HepG2 (cell line): ENCODE measurements around the gene CFAP100. TPM values are rescaled to one million over a fixed set of nuclear protein-coding genes. Genes with fewer than 3 reads are reported as not detected.

Experiments used
- ATAC-seq: fragments of 200-7000 bp; cut with Tn5 transposase; 3 replicates; pipeline ENCODE4 v1.9.1; 2020; ENCODE audit warnings: mild to moderate bottlenecking, moderate library complexity
- BruUV-seq: library from RNA; stranded (reverse); fragments of 400-500 nt; replicated peaks from 2 replicates; lab custom pipeline; 2021; lab: Mats Ljungman, UMichigan
- CTCF ChIA-PET: fragments of 300-600 bp; formaldehyde crosslinking; extraction: SDS; loops from one replicate; lab custom pipeline; 2021; ENCODE audit warnings: low total read pairs, inconsistent platforms, low intra/inter-chr PET ratio; lab: Yijun Ruan, JAX
- POLR2A ChIA-PET: fragments of 350-600 bp; sonication (Branson Sonifier 250); formaldehyde crosslinking; loops from one replicate; lab custom pipeline; 2020; ENCODE audit warnings: antibody characterized with exemption, inconsistent platforms; lab: Yijun Ruan, JAX
- DNase-seq: peaks from one replicate; pipeline ENCODE4 v3.0.0-alpha.2; 2015; ENCODE audit warnings: low spot score
- FAIRE-seq: peaks from 3 replicates; lab custom pipeline; 2011; peaks lifted over from hg19 to GRCh38; lab: Jason Lieb, UNC
- H2AFZ ChIP-seq: one replicate; pipeline ENCODE4 v1.6.1; 2011; ENCODE audit warnings: low read length, inconsistent platforms
- H3K27ac ChIP-seq: fragments of 300-600 bp; 3 replicates; pipeline ENCODE4 v1.8.0; 2011; ENCODE audit warnings: mixed run types, mild to moderate bottlenecking, mixed read lengths, low read length, inconsistent platforms; ENCODE audit not compliant: insufficient read depth; ENCODE audit errors: extremely low read length
- H3K27me3 ChIP-seq, 2 experiments: fragments of 200-600 bp in 1 of 2; 2 replicates in 1 of 2; 3 replicates in 1 of 2; pipeline versions ENCODE4 v1.6.0 to v1.8.0; 2011; ENCODE audit warnings: low read length in 2 of 2, mild to moderate bottlenecking in 2 of 2, moderate library complexity in 2 of 2, inconsistent platforms in 1 of 2; ENCODE audit not compliant: insufficient read depth in 2 of 2, control insufficient read depth in 1 of 2
- H3K36me3 ChIP-seq, 2 experiments: fragments of 200-600 bp in 1 of 2; replicated peaks in 1 of 2; 2 replicates in 1 of 2; 3 replicates in 1 of 2; pipeline versions ENCODE4 v1.5.1 to v1.8.0; 2011; ENCODE audit warnings: low read length in 2 of 2, inconsistent platforms in 1 of 2; ENCODE audit not compliant: insufficient read depth in 2 of 2, control insufficient read depth in 1 of 2
- H3K4me1 ChIP-seq: 2 replicates; pipeline ENCODE4 v1.5.1; 2012; ENCODE audit warnings: low read length, inconsistent platforms; ENCODE audit not compliant: insufficient read depth
- H3K4me2 ChIP-seq: 2 replicates; pipeline ENCODE4 v1.6.0; 2011; ENCODE audit warnings: low read depth, low read length, inconsistent platforms
- H3K4me3 ChIP-seq, 3 experiments: fragments of 200-600 bp in 1 of 3; sonication (generic), shearing (Covaris generic) in 1 of 3; replicated peaks in 1 of 3; 2 replicates each; pipeline ENCODE4 v1.5.1; 2011 to 2016; ENCODE audit warnings: low read length in 3 of 3, inconsistent platforms in 2 of 3, low read depth in 2 of 3, mild to moderate bottlenecking in 2 of 3, control low read depth in 1 of 3, mixed read lengths in 1 of 3; ENCODE audit not compliant: insufficient read depth in 1 of 3
- H3K79me2 ChIP-seq: one replicate; pipeline ENCODE4 v1.6.1; 2011; ENCODE audit warnings: low read length, inconsistent platforms; ENCODE audit not compliant: insufficient read depth
- H3K9ac ChIP-seq: 2 replicates; pipeline ENCODE4 v1.6.0; 2011; ENCODE audit warnings: mild to moderate bottlenecking, low read depth, low read length, inconsistent platforms; ENCODE audit not compliant: insufficient read depth
- H3K9me3 ChIP-seq: 2 replicates; pipeline ENCODE4 v1.5.1; 2012; ENCODE audit warnings: mild to moderate bottlenecking, low read length
- H4K20me1 ChIP-seq: 2 replicates; pipeline ENCODE4 v1.6.0; 2011; ENCODE audit warnings: inconsistent platforms, mild to moderate bottlenecking, low read length, moderate library complexity; ENCODE audit not compliant: insufficient read depth
- CREM ChIP-seq, 2 experiments: sonication (generic) in 1 of 2; formaldehyde crosslinking in 1 of 2; IDR thresholded peaks; 2 replicates each; pipeline versions ENCODE4 v1.4.0 to v1.6.1; 2016 to 2020; ENCODE audit warnings: antibody characterized with exemption in 1 of 2, mild to moderate bottlenecking in 1 of 2, missing genetic modification reagents in 1 of 2
- HNRNPLL ChIP-seq: fragments of 200-400 bp; formaldehyde crosslinking; IDR thresholded peaks from 2 replicates; pipeline ENCODE4 v1.6.1; 2017; ENCODE audit warnings: mild to moderate bottlenecking, low read depth, low read length; ENCODE audit not compliant: poor library complexity, severe bottlenecking
- KIAA2018 ChIP-seq: sonication (generic); formaldehyde crosslinking; IDR thresholded peaks from 2 replicates; pipeline ENCODE4 v1.5.0; 2020; ENCODE audit warnings: mild to moderate bottlenecking, missing genetic modification reagents, borderline replicate concordance
- MXI1 ChIP-seq: IDR thresholded peaks from 3 replicates; pipeline ENCODE4 v1.6.1; 2012; ENCODE audit warnings: low read depth, low read length, inconsistent platforms, borderline replicate concordance
- NFIC ChIP-seq: IDR thresholded peaks from 2 replicates; pipeline ENCODE4 v1.6.1; 2012; ENCODE audit warnings: mild to moderate bottlenecking, low read length, inconsistent platforms
- SIX1 ChIP-seq: sonication (generic); formaldehyde crosslinking; IDR thresholded peaks from 2 replicates; pipeline ENCODE4 v1.4.0; 2020; ENCODE audit warnings: missing genetic modification reagents, borderline replicate concordance
- SIX4 ChIP-seq: sonication (generic); formaldehyde crosslinking; IDR thresholded peaks from 2 replicates; pipeline ENCODE4 v1.4.0; 2020; ENCODE audit warnings: missing genetic modification reagents
- SYNCRIP ChIP-seq: fragments of 200-400 bp; formaldehyde crosslinking; IDR thresholded peaks from 2 replicates; pipeline ENCODE4 v1.6.1; 2018; ENCODE audit warnings: mild to moderate bottlenecking, low read depth, low read length; ENCODE audit not compliant: insufficient read depth
- WGBS: methylation state at CpG from one replicate; pipeline ENCODE4 v1.1.6; 2017; ENCODE audit warnings: low lambda C conversion rate; 5-methylcytosine and 5-hydroxymethylcytosine counted together
- in situ Hi-C: cut with HindIII; loops from 2 replicates; pipeline ENCODE4 v1.10.0; 2017; ENCODE audit warnings: low pct_unique_long_range_greater_than_20kb; ENCODE audit not compliant: extremely low pct_ligation_motif_present
- intact Hi-C: fragments of 100-400 bp; cut with micrococcal nuclease; formaldehyde crosslinking; loops from one replicate; pipeline ENCODE4 v1.10.0; 2022; ENCODE audit not compliant: unreplicated experiment
- polyA plus RNA-seq, 8 experiments: library from polyadenylated mRNA; depleted of rRNA in 3 of 8; stranded (reverse) in 7 of 8; unstranded in 1 of 8; fragments of >200 nt; fragmentation: Illumina TruSeq in 4 of 8; extraction: Trizol in 4 of 8; gene quantifications; 2 replicates each; pipeline versions ENCODE4 v1.2.1 to v1.2.3, GENCODE V29; 2011 to 2016; ENCODE audit warnings: low read depth in 4 of 8, missing spikeins in 1 of 8, mixed read lengths in 1 of 8; ENCODE audit not compliant: insufficient read depth in 1 of 8
- total RNA-seq, 5 experiments: library from RNA; depleted of rRNA; stranded (reverse); fragments of >200 nt; fragmentation: Illumina TruSeq; extraction: Trizol; gene quantifications; 2 replicates each; pipeline ENCODE4 v1.2.3, GENCODE V29; 2016; ENCODE audit warnings: low read depth in 1 of 5

CFAP100 gene
- total and polyA plus RNA-seq, 2 of the 13 experiments (the other 11 are each of a cell fraction or from before 2014, with no cell fraction given): 0.32 TPM; not detected in 1

GRCh38 chr3:126448893-126449180, 54.1 kb downstream of the CFAP100 start:
- no TSS peak for BruUV-seq
- no peak overlapping the region for H3K9ac ChIP-seq
- no peak for DNase-seq
- 0 out of 2 replicates have a peak, but pooled peaks cover 3% of the 10 kb centered on the region for H4K20me1 ChIP-seq
- H3K27ac ChIP-seq: no peak overlapping the region
- ChIA-PET CTCF (no interaction called here), POLR2A (no interaction called here)
- H2AFZ ChIP-seq: no peak overlapping the region
- no peak overlapping the region for H3K4me2 ChIP-seq
- H3K79me2 ChIP-seq: no peaks in the 10 kb centered on the region
- peaks cover 14 to 61% of the 10 kb centered on the region in 2 experiments; a peak in 4 of 5 replicates for H3K36me3 ChIP-seq
- no peak for ATAC-seq
- FAIRE-seq: no peak
- TF ChIP-seq CREM (IDR thresholded peaks at IDR 0.05) (no peak), CREM (CRISPR knock-in tag; IDR thresholded peaks at IDR 0.05) (no peak), SYNCRIP (no peak), KIAA2018 (CRISPR knock-in tag) (no peak), SIX4 (no peak), NFIC (no peak), SIX1 (CRISPR knock-in tag) (no peak), HNRNPLL (no peak), MXI1 (no peak)
- in situ Hi-C loops: no loop called here
- H3K4me3 ChIP-seq: no peak overlapping the region
- intact Hi-C loops: no loop called here
- peaks cover 17% of the 10 kb centered on the region for H3K4me1 ChIP-seq
- H3K9me3 ChIP-seq: no peaks in the 10 kb centered on the region
- WGBS: 97% methylated on average over 4 of the region's 8 CpGs
- H3K27me3 ChIP-seq: no peaks in the 10 kb centered on the region
